ENCODE measurements around the gene SLC16A4.

SLC16A4 gene

GRCh38 chr1:110328274-110328673 is 62.6 kb downstream of the SLC16A4 start:
- no peak for DNase-seq (ENCODE audit: low read depth, low spot score)

- DNase-seq (ENCODE audit: low read depth, low spot score): no peak
Measured at GRCh38 chr1:110326826-110327225, 64.0 kb downstream of the SLC16A4 start.

- DNase-seq (ENCODE audit: low read depth, low spot score): no peak
Measured at GRCh38 chr1:110324667-110325066, 66.2 kb downstream of the SLC16A4 start.

GRCh38 chr1:110321846-110322245 is 69.0 kb downstream of the SLC16A4 start:
- no peak for DNase-seq (ENCODE audit: low read depth, low spot score)

- DNase-seq (ENCODE audit: low read depth, low spot score): no peak
Measured at GRCh38 chr1:110321045-110321444, 69.8 kb downstream of the SLC16A4 start.

- DNase-seq (ENCODE audit: low read depth, low spot score): no peak
Measured at GRCh38 chr1:110320168-110320518, 70.7 kb downstream of the SLC16A4 start.

GRCh38 chr1:110319332-110320167 is 71.3 kb downstream of the SLC16A4 start:
- DNase-seq (ENCODE audit: low read depth, low spot score): no peak

- no peak for DNase-seq (ENCODE audit: low read depth, low spot score)
Measured at GRCh38 chr1:110318046-110318445, 72.8 kb downstream of the SLC16A4 start.

GRCh38 chr1:110316735-110317134 is 74.1 kb downstream of the SLC16A4 start:
- no peak for DNase-seq (ENCODE audit: low read depth, low spot score)
